ENCODE data around the gene ADCY7. TPM values are rescaled to one million over a fixed set of nuclear protein-coding genes. Genes with fewer than 3 reads are reported as not detected.
"Not testable (repeated sequence)": the region's sequence is repeated elsewhere in the genome, so short reads cannot be mapped to it uniquely, and the experiment has no call there.

Gene ADCY7
- total RNA-seq, 1 experiment from 2014 or later = 13.1 TPM

DNA sequence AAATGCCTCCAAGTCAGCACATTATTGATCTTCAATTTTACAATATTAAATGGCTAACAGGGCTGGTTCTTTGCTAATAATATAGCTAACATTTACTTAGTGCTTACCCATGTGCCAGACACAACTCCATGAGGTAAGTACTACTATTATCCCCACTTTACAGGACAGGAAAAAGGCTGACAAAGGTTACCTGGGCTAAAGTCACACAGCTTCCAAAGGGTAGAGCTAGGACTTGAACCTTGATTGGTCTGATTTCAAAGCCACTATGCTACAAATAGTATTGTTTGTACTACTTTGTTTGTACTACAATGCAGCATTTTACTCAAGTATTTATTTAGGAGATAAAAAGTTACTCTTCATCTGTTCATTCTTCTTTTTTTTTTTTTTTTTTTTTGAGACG, 70.5 kb downstream of the ADCY7 start:
- H2AFZ ChIP-seq (ENCODE audit: low read length) = no peak overlapping the region
- DNase-seq = no peak
- no peaks in the 10 kb centered on the region for H3K4me1 ChIP-seq (ENCODE audit: insufficient read depth, low read length)
- no peak overlapping the region for H3K27ac ChIP-seq (ENCODE audit: low read length)
- no peak overlapping the region for H3K4me3 ChIP-seq (ENCODE audit: low read length)
- no peaks in the 10 kb centered on the region for H3K27me3 ChIP-seq (ENCODE audit: low read length)
- TF ChIP-seq, protein P1, sequence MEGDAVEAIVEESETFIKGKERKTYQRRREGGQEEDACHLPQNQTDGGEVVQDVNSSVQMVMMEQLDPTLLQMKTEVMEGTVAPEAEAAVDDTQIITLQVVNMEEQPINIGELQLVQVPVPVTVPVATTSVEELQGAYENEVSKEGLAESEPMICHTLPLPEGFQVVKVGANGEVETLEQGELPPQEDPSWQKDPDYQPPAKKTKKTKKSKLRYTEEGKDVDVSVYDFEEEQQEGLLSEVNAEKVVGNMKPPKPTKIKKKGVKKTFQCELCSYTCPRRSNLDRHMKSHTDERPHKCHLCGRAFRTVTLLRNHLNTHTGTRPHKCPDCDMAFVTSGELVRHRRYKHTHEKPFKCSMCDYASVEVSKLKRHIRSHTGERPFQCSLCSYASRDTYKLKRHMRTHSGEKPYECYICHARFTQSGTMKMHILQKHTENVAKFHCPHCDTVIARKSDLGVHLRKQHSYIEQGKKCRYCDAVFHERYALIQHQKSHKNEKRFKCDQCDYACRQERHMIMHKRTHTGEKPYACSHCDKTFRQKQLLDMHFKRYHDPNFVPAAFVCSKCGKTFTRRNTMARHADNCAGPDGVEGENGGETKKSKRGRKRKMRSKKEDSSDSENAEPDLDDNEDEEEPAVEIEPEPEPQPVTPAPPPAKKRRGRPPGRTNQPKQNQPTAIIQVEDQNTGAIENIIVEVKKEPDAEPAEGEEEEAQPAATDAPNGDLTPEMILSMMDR (conservative IDR thresholded peaks at IDR 0.05; ENCODE audit: low read depth, low read length) = no peak
- TF ChIP-seq EZH2phosphoT487 (IDR thresholded peaks at IDR 0.05; ENCODE audit: borderline replicate concordance, low read length) (no peak), EZH2 (IDR thresholded peaks at IDR 0.05; ENCODE audit: low read length, unreplicated experiment) (no peak)
- no peaks in the 10 kb centered on the region for H4K20me1 ChIP-seq (ENCODE audit: low read length)
- H3K9me3 ChIP-seq (ENCODE audit: low read length) = no peaks in the 10 kb centered on the region
- peaks cover 17% of the 10 kb centered on the region; the same call in 1 of the 2 replicates for H3K36me3 ChIP-seq (ENCODE audit: low read depth, low read length)
- BruUV-seq (replicated peaks) = no TSS peak
- POLR2A ChIA-PET (ENCODE audit: unreplicated experiment) = no interaction called here
- no peaks in the 10 kb centered on the region for H3F3A ChIP-seq (ENCODE audit: low read length, unreplicated experiment)
- no peak overlapping the region for H3K9ac ChIP-seq (ENCODE audit: low read length)
- ATAC-seq = no peak
- no peaks in the 10 kb centered on the region for H3K79me2 ChIP-seq (ENCODE audit: low read length)
- CTCF ChIA-PET = no interaction called here
- no peaks in the 10 kb centered on the region for H3K9me2 ChIP-seq (replicated peaks; ENCODE audit: low read length)
- intact Hi-C loops (cut with micrococcal nuclease) = no loop called here
- no peak overlapping the region for H3K4me2 ChIP-seq (ENCODE audit: low read length)

DNA sequence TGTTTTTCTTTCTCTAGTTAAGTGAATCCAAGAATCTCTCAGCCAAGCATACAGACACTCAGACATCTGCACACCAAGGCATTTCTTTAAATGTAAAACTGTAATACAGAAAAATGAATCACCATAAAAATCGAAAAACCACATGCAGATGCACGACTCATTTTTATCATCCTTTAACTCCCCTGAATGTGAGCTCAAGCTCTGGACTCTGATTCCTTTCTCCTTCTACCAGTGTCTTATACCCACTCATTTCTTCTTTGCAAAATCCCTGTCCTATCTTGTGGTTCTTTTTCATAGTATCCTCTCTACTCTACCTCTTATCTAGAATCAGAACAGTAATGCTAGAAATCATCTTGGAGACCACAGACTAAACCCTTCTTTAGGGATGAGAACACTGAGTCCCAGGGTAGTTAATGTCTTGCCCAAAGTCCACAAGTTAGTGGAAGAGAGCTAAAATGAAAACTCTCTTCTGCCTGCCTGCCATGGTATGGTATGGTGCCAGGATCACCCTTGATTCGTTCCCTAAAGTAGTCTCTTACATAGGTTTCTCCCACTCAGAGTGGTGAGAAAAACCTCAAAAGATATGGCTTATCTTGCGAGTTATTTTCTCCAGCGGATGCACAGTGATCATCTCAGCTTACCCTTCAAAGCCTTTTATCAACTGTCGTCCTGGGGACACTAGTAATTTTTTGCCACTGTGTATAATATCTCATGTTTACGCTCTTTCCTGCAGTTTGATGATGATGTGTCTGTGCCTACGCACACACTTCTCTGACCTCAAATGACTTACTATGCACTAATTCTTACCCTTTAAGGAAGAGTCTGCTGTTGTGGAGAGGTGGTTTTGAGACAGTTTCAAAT, 72.2 kb downstream of the ADCY7 start:
- Histone ChIP-seq H2AFZ (ENCODE audit: low read length) (no peak overlapping the region), H3F3A (ENCODE audit: low read length, unreplicated experiment) (no peaks in the 10 kb centered on the region), H3K79me2 (ENCODE audit: low read length) (no peaks in the 10 kb centered on the region), H3K4me1 (ENCODE audit: insufficient read depth, low read length) (no peaks in the 10 kb centered on the region), H3K9ac (ENCODE audit: low read length) (no peak overlapping the region), H3K27ac (ENCODE audit: low read length) (no peak overlapping the region), H3K4me3 (ENCODE audit: low read length) (no peak overlapping the region), H4K20me1 (ENCODE audit: low read length) (no peaks in the 10 kb centered on the region), H3K27me3 (ENCODE audit: low read length) (no peaks in the 10 kb centered on the region), H3K9me2 (replicated peaks; ENCODE audit: low read length) (no peaks in the 10 kb centered on the region), H3K9me3 (ENCODE audit: low read length) (no peaks in the 10 kb centered on the region), H3K36me3 (ENCODE audit: low read depth, low read length) (peaks cover 9% of the 10 kb centered on the region; the same call in 1 of the 2 replicates), H3K4me2 (ENCODE audit: low read length) (no peak overlapping the region)
- intact Hi-C loops (cut with micrococcal nuclease) = no loop called here
- POLR2A ChIA-PET (ENCODE audit: unreplicated experiment) = no interaction called here
- DNase-seq (no peak), ATAC-seq (no peak)
- no TSS peak for BruUV-seq (replicated peaks)
- TF ChIP-seq, protein P1 (conservative IDR thresholded peaks at IDR 0.05; ENCODE audit: low read depth, low read length) = no peak
- TF ChIP-seq EZH2phosphoT487 (IDR thresholded peaks at IDR 0.05; ENCODE audit: borderline replicate concordance, low read length) = no peak
- no peak for TF ChIP-seq EZH2 (IDR thresholded peaks at IDR 0.05; ENCODE audit: low read length, unreplicated experiment)
- CTCF ChIA-PET = no interaction called here

DNA sequence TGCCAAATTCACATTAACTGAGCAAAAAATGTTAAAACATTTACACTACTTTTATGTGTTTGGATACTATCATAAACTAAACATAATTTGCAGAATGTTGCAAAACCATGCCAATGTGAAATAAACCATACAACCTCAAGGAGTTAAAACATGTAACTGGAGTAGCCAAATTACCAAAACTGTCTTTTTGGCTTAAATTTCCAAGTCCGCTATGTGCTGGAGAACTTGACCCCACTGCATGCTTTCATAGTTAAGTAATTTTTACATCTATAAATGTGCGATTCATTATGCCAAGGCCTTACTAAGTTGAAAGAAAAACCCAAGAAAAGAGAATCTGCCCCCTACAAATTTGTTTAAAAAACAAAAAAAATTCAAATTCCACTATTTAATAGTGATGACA, 74.2 kb downstream of the ADCY7 start:
- no TSS peak for BruUV-seq (replicated peaks)
- no peak for ATAC-seq

DNA sequence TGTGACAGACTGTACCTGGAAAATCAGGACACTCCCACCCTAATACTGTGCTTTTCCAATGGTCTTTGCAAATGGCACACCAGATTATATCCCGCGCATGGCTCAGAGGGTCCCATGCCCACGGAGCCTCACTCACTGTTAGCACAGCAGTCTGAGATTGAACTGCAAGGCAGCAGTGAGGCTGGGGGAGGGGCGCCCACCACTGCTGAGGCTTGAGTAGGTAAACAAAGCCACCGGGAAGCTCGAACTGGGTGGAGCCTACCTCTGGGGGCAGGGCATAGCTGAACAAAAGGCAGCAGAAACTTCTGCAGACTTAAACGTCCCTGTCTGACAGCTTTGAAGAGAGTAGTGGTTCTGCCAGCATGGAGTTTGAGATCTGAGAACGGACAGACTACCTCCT, 77.2 kb downstream of the ADCY7 start:
- H3K27me3 ChIP-seq (ENCODE audit: low read length); H3K9ac ChIP-seq (ENCODE audit: low read length); H3K4me1 ChIP-seq (ENCODE audit: insufficient read depth, low read length); H3K9me2 ChIP-seq (replicated peaks; ENCODE audit: low read length); H3F3A ChIP-seq (ENCODE audit: low read length, unreplicated experiment); ATAC-seq; BruUV-seq (replicated peaks); H3K9me3 ChIP-seq (ENCODE audit: low read length); H3K79me2 ChIP-seq (ENCODE audit: low read length); H4K20me1 ChIP-seq (ENCODE audit: low read length); H3K27ac ChIP-seq (ENCODE audit: low read length); H3K4me3 ChIP-seq (ENCODE audit: low read length); H2AFZ ChIP-seq (ENCODE audit: low read length); H3K36me3 ChIP-seq (ENCODE audit: low read depth, low read length); DNase-seq; intact Hi-C loops (cut with micrococcal nuclease); H3K4me2 ChIP-seq (ENCODE audit: low read length); POLR2A ChIA-PET (ENCODE audit: unreplicated experiment); CTCF ChIA-PET: not testable (repeated sequence)

More for the DNA sequence above, 74.2 kb downstream of the ADCY7 start:
- Histone ChIP-seq H2AFZ (ENCODE audit: low read length) (no peak overlapping the region), H3K9me2 (replicated peaks; ENCODE audit: low read length) (no peaks in the 10 kb centered on the region), H3F3A (ENCODE audit: low read length, unreplicated experiment) (no peaks in the 10 kb centered on the region), H3K79me2 (ENCODE audit: low read length) (no peaks in the 10 kb centered on the region), H3K4me2 (ENCODE audit: low read length) (no peak overlapping the region), H3K9ac (ENCODE audit: low read length) (no peak overlapping the region), H4K20me1 (ENCODE audit: low read length) (no peaks in the 10 kb centered on the region), H3K4me1 (ENCODE audit: insufficient read depth, low read length) (no peaks in the 10 kb centered on the region), H3K4me3 (ENCODE audit: low read length) (no peak overlapping the region), H3K36me3 (ENCODE audit: low read depth, low read length) (peaks cover 9% of the 10 kb centered on the region; the same call in 1 of the 2 replicates), H3K27me3 (ENCODE audit: low read length) (no peaks in the 10 kb centered on the region), H3K9me3 (ENCODE audit: low read length) (no peaks in the 10 kb centered on the region), H3K27ac (ENCODE audit: low read length) (no peak overlapping the region)
- ChIA-PET CTCF (no interaction called here), POLR2A (ENCODE audit: unreplicated experiment) (no interaction called here)
- intact Hi-C loops (cut with micrococcal nuclease) = no loop called here
- DNase-seq = no peak
- TF ChIP-seq, protein P1 (conservative IDR thresholded peaks at IDR 0.05; ENCODE audit: low read depth, low read length) = no peak
- TF ChIP-seq EZH2 (IDR thresholded peaks at IDR 0.05; ENCODE audit: low read length, unreplicated experiment) (no peak), EZH2phosphoT487 (IDR thresholded peaks at IDR 0.05; ENCODE audit: borderline replicate concordance, low read length) (no peak)
